Effector CD4-positive, alpha-beta T cell (primary cell): ENCODE measurements around the gene CREB5. TPM values are rescaled to one million over a fixed set of nuclear protein-coding genes. Genes with fewer than 3 reads are reported as not detected.
"Not testable (repeated sequence)": the region's sequence is repeated elsewhere in the genome, so short reads cannot be mapped to it uniquely, and the experiment has no call there.

Source experiments
- DNase-seq: peaks from one replicate; pipeline ENCODE4 v3.0.0-alpha.2; 2020
- total RNA-seq: gene quantifications from one replicate; lab custom pipeline; 2026; lab: John Stamatoyannopoulos, UW

CREB5 gene
- not detected for total RNA-seq

GRCh38 chr7:28411876-28412662 lies at the start of gene CREB5:
TSS of gene CREB5 (plus strand) at chr7:28412518. CDS start at chr7:28412915, 397 bp downstream.
- DNase-seq = no peak

GRCh38 chr7:28362812-28363211 lies 49.5 kb upstream of the CREB5 start:
- DNase-seq = no peak

GRCh38 chr7:28364082-28364481 lies 48.2 kb upstream of the CREB5 start:
- DNase-seq = no peak

- DNase-seq = no peak
Measured at GRCh38 chr7:28369523-28369922, 42.8 kb upstream of the CREB5 start.

GRCh38 chr7:28371846-28372245 lies 40.5 kb upstream of the CREB5 start:
- no peak for DNase-seq

GRCh38 chr7:28373990-28374389 lies 38.3 kb upstream of the CREB5 start:
- DNase-seq = no peak

- no peak for DNase-seq
Measured at GRCh38 chr7:28375729-28376128, 36.6 kb upstream of the CREB5 start.

GRCh38 chr7:28376634-28377033 lies 35.7 kb upstream of the CREB5 start:
- DNase-seq = no peak

- DNase-seq = no peak
Measured at GRCh38 chr7:28378574-28379149, 33.7 kb upstream of the CREB5 start.

- DNase-seq = no peak
Measured at GRCh38 chr7:28381466-28381865, 30.9 kb upstream of the CREB5 start.

GRCh38 chr7:28382144-28382543 lies 30.2 kb upstream of the CREB5 start:
- DNase-seq = no peak

- DNase-seq = no peak
Measured at GRCh38 chr7:28383975-28384374, 28.3 kb upstream of the CREB5 start.

- no peak for DNase-seq
Measured at GRCh38 chr7:28389504-28390395, 22.6 kb upstream of the CREB5 start.

GRCh38 chr7:28390426-28390825 lies 21.9 kb upstream of the CREB5 start:
- DNase-seq = no peak

- DNase-seq = no peak
Measured at GRCh38 chr7:28392289-28392688, 20.0 kb upstream of the CREB5 start.

- DNase-seq = no peak
Measured at GRCh38 chr7:28395404-28395803, 16.9 kb upstream of the CREB5 start.

- no peak for DNase-seq
Measured at GRCh38 chr7:28395831-28396230, 16.5 kb upstream of the CREB5 start.

GRCh38 chr7:28397141-28397540 lies 15.2 kb upstream of the CREB5 start:
- DNase-seq = no peak

- DNase-seq = no peak
Measured at GRCh38 chr7:28400838-28401360, 11.4 kb upstream of the CREB5 start.

- not testable (repeated sequence) for DNase-seq
Measured at GRCh38 chr7:28401567-28401966, 10.8 kb upstream of the CREB5 start.

GRCh38 chr7:28405662-28406061 lies 6.7 kb upstream of the CREB5 start:
- DNase-seq = no peak

- DNase-seq = no peak
Measured at GRCh38 chr7:28406192-28406591, 6.1 kb upstream of the CREB5 start.

- DNase-seq = no peak
Measured at GRCh38 chr7:28407651-28408050, 4.7 kb upstream of the CREB5 start.
